Coronary artery (tissue), 2 donors: ENCODE data around the gene SRRM4.

ENCODE experiments used
- DNase-seq: peaks from one replicate; pipeline ENCODE4 v3.0.0-alpha.2; 2017; ENCODE audit warnings: low spot score
- H3K27ac ChIP-seq, 2 donors: fragments of 200-600 bp; sonication (generic); one replicate each; pipeline ENCODE4 v1.5.1; 2016 to 2019
- H3K4me3 ChIP-seq: fragments of 200-600 bp; sonication (generic); 2 replicates; pipeline ENCODE4 v1.5.1; 2016; ENCODE audit warnings: mild to moderate bottlenecking, moderate library complexity
- CTCF ChIP-seq: fragments of 200-600 bp; sonication (generic); IDR thresholded peaks from one replicate; pipeline ENCODE4 v1.5.1; 2019; ENCODE audit warnings: antibody characterized with exemption

Gene SRRM4

GRCh38 chr12:118981285-118982211 lies at the start of gene SRRM4:
TSS of gene SRRM4 (plus strand) at chr12:118981541. CDS start at chr12:118981883, 342 bp downstream.
- H3K27ac ChIP-seq = no peak within 1 kb of the TSS
- TF ChIP-seq CTCF = no peak
- H3K4me3 ChIP-seq = peak within 1 kb of the TSS; percentile 42
- DNase-seq = no peak

GRCh38 chr12:118946256-118946655 lies 35.1 kb upstream of the SRRM4 start:
- no peak for DNase-seq
- no peak overlapping the region for H3K27ac ChIP-seq
- TF ChIP-seq CTCF = no peak
- no peak overlapping the region for H3K4me3 ChIP-seq

- no peak for TF ChIP-seq CTCF
- no peak overlapping the region for H3K4me3 ChIP-seq
- no peak overlapping the region for H3K27ac ChIP-seq
- DNase-seq = no peak
These were observed 22.8 kb upstream of the SRRM4 start for GRCh38 chr12:118958520-118958919.

- no peak for DNase-seq
- TF ChIP-seq CTCF = no peak
- Histone ChIP-seq H3K27ac (no peak overlapping the region), H3K4me3 (no peak overlapping the region)
These were observed 22.0 kb upstream of the SRRM4 start for GRCh38 chr12:118959348-118959747.

- no peak for TF ChIP-seq CTCF
- Histone ChIP-seq H3K4me3 (no peak overlapping the region), H3K27ac (no peak overlapping the region)
- no peak for DNase-seq
These were observed 21.3 kb upstream of the SRRM4 start for GRCh38 chr12:118959985-118960560.

GRCh38 chr12:118960865-118961264 lies 20.5 kb upstream of the SRRM4 start:
- DNase-seq = no peak
- TF ChIP-seq CTCF = no peak
- H3K4me3 ChIP-seq = no peak overlapping the region
- no peak overlapping the region for H3K27ac ChIP-seq

- no peak for TF ChIP-seq CTCF
- Histone ChIP-seq H3K27ac (no peak overlapping the region), H3K4me3 (no peak overlapping the region)
- no peak for DNase-seq
These were observed 16.4 kb upstream of the SRRM4 start for GRCh38 chr12:118964988-118965387.
